GM12864 (cell line): ENCODE data around the gene THSD4.

Experiments
- DNase-seq: peaks from one replicate; pipeline ENCODE4 v3.0.0-alpha.2; 2011; ENCODE audit warnings: low read depth
- H3K4me3 ChIP-seq: 2 replicates; pipeline ENCODE4 v1.5.1; 2011; ENCODE audit warnings: mild to moderate bottlenecking, low read depth, low read length, control low read depth
- CTCF ChIP-seq: IDR thresholded peaks from 2 replicates; pipeline ENCODE4 v1.5.1; 2011; ENCODE audit warnings: low read depth, mild to moderate bottlenecking, moderate library complexity, low read length, control low read depth, inconsistent platforms; ENCODE audit errors: missing control alignments

THSD4 gene

GRCh38 chr15:71754660-71755059 lies 639.4 kb downstream of the THSD4 start:
- no peak for DNase-seq
- H3K4me3 ChIP-seq = no peak overlapping the region
- no peak for TF ChIP-seq CTCF

- no peak for TF ChIP-seq CTCF
- no peak for DNase-seq
- no peak overlapping the region for H3K4me3 ChIP-seq
These were observed 640.1 kb downstream of the THSD4 start for GRCh38 chr15:71755092-71755970.

- no peak for TF ChIP-seq CTCF
- no peak overlapping the region for H3K4me3 ChIP-seq
- no peak for DNase-seq
These were observed 641.5 kb downstream of the THSD4 start for GRCh38 chr15:71756599-71757352.

DNA sequence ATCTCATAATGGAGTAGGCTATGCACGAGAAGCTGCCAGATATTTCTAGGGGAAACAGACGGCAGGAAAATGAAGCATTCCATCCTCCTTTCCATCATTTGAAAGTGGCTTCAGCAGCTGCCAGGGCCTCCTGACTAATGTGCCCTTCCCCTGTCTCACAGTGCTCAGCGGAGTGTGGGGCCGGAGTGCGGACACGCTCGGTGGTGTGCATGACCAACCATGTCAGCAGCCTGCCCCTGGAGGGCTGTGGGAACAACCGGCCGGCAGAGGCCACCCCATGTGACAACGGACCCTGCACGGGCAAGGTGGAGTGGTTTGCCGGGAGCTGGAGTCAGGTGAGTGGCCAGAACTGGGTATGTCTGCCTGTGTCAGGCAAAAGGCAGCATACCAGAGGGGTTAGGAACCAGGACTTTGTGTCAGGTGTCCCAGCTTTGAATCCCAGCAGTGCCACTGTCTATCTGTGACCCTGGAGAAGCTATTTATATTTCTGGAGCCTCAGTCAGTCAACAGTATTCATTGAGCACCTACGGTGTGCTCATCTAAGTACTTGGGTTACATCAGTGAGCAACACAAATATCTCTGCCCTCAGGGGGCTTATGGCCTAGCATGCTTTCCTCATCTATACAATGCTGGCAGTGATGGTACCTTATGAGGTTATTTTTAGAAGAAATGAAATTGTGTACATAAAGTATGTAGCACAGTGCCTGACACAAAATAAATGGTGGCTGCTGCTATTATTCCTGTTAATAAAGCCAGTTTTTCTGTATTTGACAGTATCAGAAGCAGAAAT lies 642.7 kb downstream of the THSD4 start:
- H3K4me3 ChIP-seq = no peak overlapping the region
- TF ChIP-seq CTCF = no peak
- DNase-seq = no peak

- TF ChIP-seq CTCF = no peak
- H3K4me3 ChIP-seq = no peak overlapping the region
- DNase-seq = no peak
These were observed 643.4 kb downstream of the THSD4 start for GRCh38 chr15:71758711-71759110.

- no peak for DNase-seq
- H3K4me3 ChIP-seq = no peak overlapping the region
- TF ChIP-seq CTCF = no peak
These were observed 645.6 kb downstream of the THSD4 start for GRCh38 chr15:71760852-71761251.
